HG02943 (cell line): ENCODE results near the gene SUMO1.

Source experiments
- ATAC-seq: cut with Tn5 transposase; IDR thresholded peaks from one replicate; pipeline ENCODE4 v1.9.1; 2021; ENCODE audit warnings: mild to moderate bottlenecking, low read depth, moderate library complexity; ENCODE audit not compliant: unreplicated experiment

Gene SUMO1

GRCh38 chr2:202157211-202157990 lies 81.0 kb downstream of the SUMO1 start:
- no peak for ATAC-seq
